Fibroblast of the aortic adventitia (primary cell): ENCODE measurements around the gene STK17A. TPM values are rescaled to one million over a fixed set of nuclear protein-coding genes. Genes with fewer than 3 reads are reported as not detected.

ENCODE experiments used
- DNase-seq: peaks from one replicate; pipeline ENCODE4 v3.0.0-alpha.2; 2010; ENCODE audit warnings: low read depth
- H3K4me3 ChIP-seq: 2 replicates; pipeline ENCODE4 v1.5.1; 2011; ENCODE audit warnings: low read depth, mild to moderate bottlenecking, control low read depth, low read length, moderate library complexity
- total RNA-seq: library from RNA; depleted of rRNA; stranded (reverse); fragments of >200 nt; gene quantifications from 2 replicates; pipeline ENCODE4 v1.2.3, GENCODE V29; 2012; ENCODE audit warnings: low replicate concordance
- TF ChIP-seq, protein P1 (sequence below): IDR thresholded peaks from 2 replicates; pipeline ENCODE4 v1.5.1; 2011; ENCODE audit warnings: mild to moderate bottlenecking, low read length, control low read depth, inconsistent platforms; ENCODE audit not compliant: insufficient read depth

Gene STK17A
- total RNA-seq, 1 donor = 96.8 TPM

DNA sequence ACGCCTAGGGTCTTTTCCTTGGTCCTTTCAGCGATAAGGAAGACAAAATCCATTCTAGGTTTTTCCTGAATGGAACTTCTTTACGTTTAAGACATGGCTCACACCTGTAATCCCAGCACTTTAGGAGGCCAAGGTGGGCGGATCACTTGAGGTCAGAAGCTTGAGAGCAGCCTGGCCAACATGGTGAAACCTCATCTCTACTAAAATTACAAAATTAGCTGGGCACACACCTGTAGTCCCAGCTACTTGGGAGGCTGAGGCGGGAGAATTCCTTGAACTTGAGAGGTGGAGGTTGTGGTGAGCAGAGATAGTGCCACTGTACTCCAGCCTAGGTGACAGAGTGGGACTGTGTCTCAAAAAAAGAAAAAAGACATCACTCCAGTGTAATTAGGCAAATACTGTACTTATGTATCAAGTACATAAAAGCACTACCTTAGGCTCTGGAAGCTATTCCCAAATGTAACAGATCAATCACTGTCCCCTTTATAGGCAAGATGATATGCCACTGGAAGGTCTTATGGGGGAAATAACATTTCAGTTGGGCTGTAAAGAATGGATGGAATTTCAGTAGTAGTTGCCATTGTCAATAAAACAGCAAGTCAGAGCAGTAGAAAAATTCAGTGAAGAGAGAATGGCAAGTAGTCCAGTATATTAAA lies 5.7 kb downstream of the STK17A start:
- TF ChIP-seq, protein P1, sequence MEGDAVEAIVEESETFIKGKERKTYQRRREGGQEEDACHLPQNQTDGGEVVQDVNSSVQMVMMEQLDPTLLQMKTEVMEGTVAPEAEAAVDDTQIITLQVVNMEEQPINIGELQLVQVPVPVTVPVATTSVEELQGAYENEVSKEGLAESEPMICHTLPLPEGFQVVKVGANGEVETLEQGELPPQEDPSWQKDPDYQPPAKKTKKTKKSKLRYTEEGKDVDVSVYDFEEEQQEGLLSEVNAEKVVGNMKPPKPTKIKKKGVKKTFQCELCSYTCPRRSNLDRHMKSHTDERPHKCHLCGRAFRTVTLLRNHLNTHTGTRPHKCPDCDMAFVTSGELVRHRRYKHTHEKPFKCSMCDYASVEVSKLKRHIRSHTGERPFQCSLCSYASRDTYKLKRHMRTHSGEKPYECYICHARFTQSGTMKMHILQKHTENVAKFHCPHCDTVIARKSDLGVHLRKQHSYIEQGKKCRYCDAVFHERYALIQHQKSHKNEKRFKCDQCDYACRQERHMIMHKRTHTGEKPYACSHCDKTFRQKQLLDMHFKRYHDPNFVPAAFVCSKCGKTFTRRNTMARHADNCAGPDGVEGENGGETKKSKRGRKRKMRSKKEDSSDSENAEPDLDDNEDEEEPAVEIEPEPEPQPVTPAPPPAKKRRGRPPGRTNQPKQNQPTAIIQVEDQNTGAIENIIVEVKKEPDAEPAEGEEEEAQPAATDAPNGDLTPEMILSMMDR = no peak
- no peak overlapping the region for H3K4me3 ChIP-seq
- no peak for DNase-seq

DNA sequence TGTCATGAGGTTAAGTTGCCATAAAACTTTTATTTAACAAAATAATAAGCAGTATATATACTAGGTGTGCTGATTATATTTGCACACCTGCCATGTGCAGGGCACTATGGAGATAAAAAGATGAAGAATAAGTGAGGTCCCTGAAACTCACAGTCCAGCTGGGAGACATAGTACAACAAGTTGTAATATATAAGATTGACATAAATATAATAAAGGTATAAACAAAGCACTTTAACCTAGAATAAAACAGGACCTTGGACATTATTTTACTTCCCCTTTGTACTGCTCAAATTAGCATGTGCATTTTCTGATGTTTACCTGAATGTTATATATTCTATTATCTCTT lies 6.2 kb downstream of the STK17A start:
- TF ChIP-seq, protein P1 = no peak
- no peak overlapping the region for H3K4me3 ChIP-seq
- no peak for DNase-seq

DNA sequence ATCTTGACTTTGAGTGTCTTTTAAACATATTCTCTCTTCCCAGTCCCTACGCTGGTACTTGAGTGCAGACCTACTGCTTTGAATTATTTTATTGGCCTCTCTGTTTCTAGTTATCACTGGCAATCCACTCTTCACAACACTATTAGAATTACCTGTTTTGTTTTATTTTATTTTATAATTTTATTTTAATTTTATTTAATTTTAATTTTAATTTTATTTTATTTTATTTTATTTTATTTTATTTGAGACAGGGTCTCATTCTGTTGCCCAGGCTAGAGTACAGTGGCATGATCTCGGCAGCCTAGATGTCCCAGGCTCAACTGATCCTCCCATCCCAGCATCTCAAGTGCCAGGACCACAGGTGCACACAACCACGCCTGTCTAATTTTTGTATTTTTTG lies 6.8 kb downstream of the STK17A start:
- TF ChIP-seq, protein P1 = no peak
- no peak overlapping the region for H3K4me3 ChIP-seq
- DNase-seq = no peak

DNA sequence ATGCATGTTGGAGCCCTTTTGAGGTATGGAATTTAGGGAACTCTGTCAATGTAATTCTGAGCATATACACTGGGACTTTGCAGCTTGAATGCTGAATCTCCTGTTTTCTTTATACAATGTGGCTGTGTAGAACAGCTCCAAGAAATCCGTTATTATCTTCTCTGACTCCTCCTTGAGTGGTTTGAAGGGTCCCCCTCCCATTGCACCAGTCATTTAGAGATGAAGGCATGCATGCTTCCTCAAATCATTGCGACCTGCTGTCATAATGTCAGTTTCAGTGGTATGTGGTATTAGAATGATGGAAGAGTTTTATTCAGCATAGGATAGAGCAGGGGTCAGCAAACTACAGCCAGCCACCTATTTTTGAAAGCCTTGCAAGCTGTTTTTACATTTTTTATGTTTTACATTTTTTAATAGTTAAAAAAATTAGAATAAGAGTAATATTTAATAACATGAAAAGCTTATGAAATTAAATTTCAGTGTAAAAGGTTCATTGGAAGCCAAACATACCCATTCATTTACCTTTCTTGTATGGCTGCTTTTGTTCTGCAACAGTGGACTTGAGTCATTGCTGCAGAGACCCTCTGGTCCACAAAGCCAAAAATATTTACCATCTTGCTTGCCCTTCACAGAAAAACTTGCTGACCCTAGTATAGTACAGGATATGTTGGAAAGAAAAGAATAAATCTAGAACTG lies 8.1 kb downstream of the STK17A start:
- TF ChIP-seq, protein P1 = no peak
- no peak overlapping the region for H3K4me3 ChIP-seq
- DNase-seq = no peak

DNA sequence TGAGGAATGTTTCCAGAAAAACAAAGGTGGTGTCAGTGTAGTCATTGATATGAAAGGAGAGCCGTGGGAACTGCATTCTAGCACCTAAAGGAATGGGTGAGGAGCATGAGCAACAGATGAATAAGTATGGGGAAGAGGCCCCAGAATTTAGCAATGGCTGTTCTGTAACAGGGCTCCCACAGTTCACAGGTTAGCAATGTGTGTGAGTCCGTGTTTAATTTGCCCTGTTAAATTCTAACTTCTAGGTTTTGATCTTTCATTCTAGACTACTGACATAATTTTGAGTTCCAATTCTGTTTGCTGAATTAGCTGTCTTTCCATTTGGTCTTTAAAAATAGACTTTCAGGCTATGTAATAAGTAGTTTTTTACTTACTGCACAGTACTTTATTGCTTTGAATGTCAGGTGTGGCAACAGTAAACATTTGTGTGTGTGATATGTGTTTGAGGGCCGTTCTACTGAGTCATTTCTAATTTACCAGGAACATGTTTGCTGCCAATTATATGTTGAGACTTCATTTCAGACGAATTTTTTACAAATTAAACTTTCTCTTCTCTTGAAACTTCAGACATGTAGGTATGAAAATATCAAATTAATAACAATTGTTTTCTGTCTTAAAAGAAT lies 8.8 kb downstream of the STK17A start:
- TF ChIP-seq, protein P1 = no peak
- no peak overlapping the region for H3K4me3 ChIP-seq
- DNase-seq = no peak

DNA sequence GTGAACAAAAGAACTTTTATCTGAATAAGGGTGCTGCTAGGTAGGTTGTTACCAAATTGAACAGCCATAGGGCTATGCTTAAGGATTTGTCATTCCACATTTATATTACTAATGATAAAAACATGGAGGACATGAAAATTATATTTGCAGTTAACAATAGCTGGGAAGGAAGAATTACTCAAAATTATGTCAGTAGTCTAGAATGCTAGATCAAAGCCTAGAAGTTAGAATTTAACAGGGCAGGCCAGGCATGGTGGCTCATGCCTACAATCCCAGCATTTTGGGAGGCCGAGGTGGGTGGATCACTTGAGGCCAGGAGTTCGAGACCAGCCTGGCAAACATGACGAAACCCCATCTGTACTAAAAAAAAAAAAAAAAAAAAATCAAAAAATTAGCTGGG lies 9.4 kb downstream of the STK17A start:
- no peak overlapping the region for H3K4me3 ChIP-seq
- TF ChIP-seq, protein P1 = no peak
- DNase-seq = no peak
